ENCODE measurements around the gene SIRPB2.

The SIRPB2 gene

DNA sequence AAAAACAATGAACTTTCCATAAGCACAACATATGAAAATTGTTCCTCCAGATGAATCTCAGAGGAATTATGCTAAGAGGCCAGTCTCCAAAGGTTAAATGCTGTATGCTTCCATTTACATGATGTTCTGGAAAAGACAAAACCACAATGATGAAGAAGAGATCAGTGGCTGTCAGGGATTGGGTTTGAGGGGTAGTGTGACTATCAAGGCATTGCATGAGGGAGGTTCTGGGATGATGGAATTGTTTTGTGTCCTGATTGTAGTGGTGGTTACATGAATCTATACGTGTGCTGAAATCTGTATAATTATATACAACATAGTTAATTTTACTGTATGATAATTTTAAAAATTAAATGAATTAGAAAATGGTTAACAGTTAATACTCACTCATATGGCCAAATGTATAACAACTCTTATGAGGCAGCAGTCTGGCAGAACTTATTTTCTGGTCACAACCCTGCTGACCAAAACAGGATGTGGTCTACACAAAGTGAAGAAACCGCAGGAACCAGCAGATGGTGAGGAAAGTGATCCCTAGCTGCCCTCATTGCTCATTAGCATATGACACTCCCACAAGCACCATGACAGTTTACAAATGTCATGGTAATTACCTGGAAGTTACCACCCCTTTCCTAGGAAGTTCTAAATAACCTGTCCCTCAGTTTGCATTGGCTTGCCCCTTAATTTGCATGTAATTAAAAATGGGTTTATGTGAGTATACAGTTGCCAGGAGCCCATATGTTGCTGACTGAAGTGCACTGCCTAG lies 56.5 kb downstream of the SIRPB2 start:
- Histone ChIP-seq H3F3A (ENCODE audit: insufficient read depth) (no peaks in the 10 kb centered on the region), H3K36me3 (ENCODE audit: low read length) (no peaks in the 10 kb centered on the region), H3K9me2 (replicated peaks; ENCODE audit: insufficient read depth, low read length) (no peaks in the 10 kb centered on the region), H3K9me3 (ENCODE audit: insufficient read depth, low read length) (no peaks in the 10 kb centered on the region), H2AFZ (ENCODE audit: low read depth, low read length, severe bottlenecking) (no peak overlapping the region), H3K4me3 (ENCODE audit: insufficient read depth, low read length, poor library complexity, severe bottlenecking) (no peak overlapping the region), H3K27me3 (ENCODE audit: low read length) (no peaks in the 10 kb centered on the region), H4K20me1 (ENCODE audit: low read depth, low read length) (no peaks in the 10 kb centered on the region), H3K9ac (ENCODE audit: low read length) (no peak overlapping the region), H3K79me2 (ENCODE audit: insufficient read depth, low read length) (no peaks in the 10 kb centered on the region), H3K4me2 (ENCODE audit: low read depth, low read length, poor library complexity, severe bottlenecking) (peak overlapping the region; percentile 33), H3K27ac (ENCODE audit: low read depth, low read length) (no peak overlapping the region)
- no peak for TF ChIP-seq EZH2phosphoT487 (conservative IDR thresholded peaks at IDR 0.05; ENCODE audit: low read length)
- TF ChIP-seq, protein P1, sequence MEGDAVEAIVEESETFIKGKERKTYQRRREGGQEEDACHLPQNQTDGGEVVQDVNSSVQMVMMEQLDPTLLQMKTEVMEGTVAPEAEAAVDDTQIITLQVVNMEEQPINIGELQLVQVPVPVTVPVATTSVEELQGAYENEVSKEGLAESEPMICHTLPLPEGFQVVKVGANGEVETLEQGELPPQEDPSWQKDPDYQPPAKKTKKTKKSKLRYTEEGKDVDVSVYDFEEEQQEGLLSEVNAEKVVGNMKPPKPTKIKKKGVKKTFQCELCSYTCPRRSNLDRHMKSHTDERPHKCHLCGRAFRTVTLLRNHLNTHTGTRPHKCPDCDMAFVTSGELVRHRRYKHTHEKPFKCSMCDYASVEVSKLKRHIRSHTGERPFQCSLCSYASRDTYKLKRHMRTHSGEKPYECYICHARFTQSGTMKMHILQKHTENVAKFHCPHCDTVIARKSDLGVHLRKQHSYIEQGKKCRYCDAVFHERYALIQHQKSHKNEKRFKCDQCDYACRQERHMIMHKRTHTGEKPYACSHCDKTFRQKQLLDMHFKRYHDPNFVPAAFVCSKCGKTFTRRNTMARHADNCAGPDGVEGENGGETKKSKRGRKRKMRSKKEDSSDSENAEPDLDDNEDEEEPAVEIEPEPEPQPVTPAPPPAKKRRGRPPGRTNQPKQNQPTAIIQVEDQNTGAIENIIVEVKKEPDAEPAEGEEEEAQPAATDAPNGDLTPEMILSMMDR (IDR thresholded peaks at IDR 0.05; ENCODE audit: insufficient read depth, low read length, poor library complexity, severe bottlenecking): no peak

DNA sequence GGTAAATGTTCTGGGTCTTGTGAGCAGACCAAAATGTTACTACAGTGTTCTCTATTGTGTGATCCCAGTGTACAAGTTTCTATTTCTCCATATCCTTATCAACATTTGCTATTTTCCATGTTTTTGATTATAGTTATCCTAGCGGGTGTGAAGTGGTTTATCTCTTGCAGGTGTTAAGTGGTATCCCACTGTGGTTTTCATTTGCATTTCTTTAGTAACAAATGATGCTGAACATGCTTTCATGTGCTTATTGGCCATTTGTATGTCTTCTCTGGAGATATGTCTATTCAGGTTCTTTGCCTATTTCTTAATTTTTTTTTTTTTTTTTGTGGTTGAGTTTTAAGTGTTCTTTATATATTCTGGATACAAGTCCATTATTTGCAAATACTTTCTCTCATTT lies 60.1 kb downstream of the SIRPB2 start:
- no peak overlapping the region for H3K27ac ChIP-seq (ENCODE audit: low read depth, low read length)
- H3K27me3 ChIP-seq (ENCODE audit: low read length): no peaks in the 10 kb centered on the region
- no peak overlapping the region for H3K4me2 ChIP-seq (ENCODE audit: low read depth, low read length, poor library complexity, severe bottlenecking)
- H3K9ac ChIP-seq (ENCODE audit: low read length): no peak overlapping the region
- H3K9me3 ChIP-seq (ENCODE audit: insufficient read depth, low read length): no peaks in the 10 kb centered on the region
- H3K9me2 ChIP-seq (replicated peaks; ENCODE audit: insufficient read depth, low read length): no peaks in the 10 kb centered on the region
- no peaks in the 10 kb centered on the region for H3K36me3 ChIP-seq (ENCODE audit: low read length)
- H4K20me1 ChIP-seq (ENCODE audit: low read depth, low read length): no peaks in the 10 kb centered on the region
- TF ChIP-seq, protein P1 (IDR thresholded peaks at IDR 0.05; ENCODE audit: insufficient read depth, low read length, poor library complexity, severe bottlenecking): no peak
- TF ChIP-seq EZH2phosphoT487 (conservative IDR thresholded peaks at IDR 0.05; ENCODE audit: low read length): no peak
- H3K4me3 ChIP-seq (ENCODE audit: insufficient read depth, low read length, poor library complexity, severe bottlenecking): no peak overlapping the region
- no peaks in the 10 kb centered on the region for H3K79me2 ChIP-seq (ENCODE audit: insufficient read depth, low read length)
- no peaks in the 10 kb centered on the region for H3F3A ChIP-seq (ENCODE audit: insufficient read depth)
- no peak overlapping the region for H2AFZ ChIP-seq (ENCODE audit: low read depth, low read length, severe bottlenecking)

DNA sequence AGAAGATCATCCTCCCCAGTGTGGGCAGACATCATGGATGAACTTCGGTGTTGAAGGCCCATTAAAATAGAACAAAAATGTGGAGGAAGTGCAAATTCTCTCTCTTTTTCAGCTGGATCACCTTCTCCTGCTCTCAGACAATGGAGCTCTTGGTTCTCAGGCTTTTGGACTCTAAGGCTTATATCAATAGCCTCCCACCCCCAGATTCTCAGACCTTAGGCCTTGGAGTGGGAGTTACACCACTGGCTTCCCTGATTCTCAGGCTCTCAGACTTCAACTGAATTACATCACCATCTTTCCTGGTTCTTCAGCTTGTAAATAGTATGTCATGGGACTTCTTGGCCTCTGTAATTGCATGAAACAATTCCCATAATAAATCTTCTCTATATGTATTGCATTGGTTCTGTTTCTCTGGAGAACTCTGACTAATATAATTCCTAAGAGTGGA lies 61.2 kb downstream of the SIRPB2 start:
- no peak overlapping the region for H3K4me3 ChIP-seq (ENCODE audit: insufficient read depth, low read length, poor library complexity, severe bottlenecking)
- no peaks in the 10 kb centered on the region for H3K27me3 ChIP-seq (ENCODE audit: low read length)
- no peaks in the 10 kb centered on the region for H3K36me3 ChIP-seq (ENCODE audit: low read length)

DNA sequence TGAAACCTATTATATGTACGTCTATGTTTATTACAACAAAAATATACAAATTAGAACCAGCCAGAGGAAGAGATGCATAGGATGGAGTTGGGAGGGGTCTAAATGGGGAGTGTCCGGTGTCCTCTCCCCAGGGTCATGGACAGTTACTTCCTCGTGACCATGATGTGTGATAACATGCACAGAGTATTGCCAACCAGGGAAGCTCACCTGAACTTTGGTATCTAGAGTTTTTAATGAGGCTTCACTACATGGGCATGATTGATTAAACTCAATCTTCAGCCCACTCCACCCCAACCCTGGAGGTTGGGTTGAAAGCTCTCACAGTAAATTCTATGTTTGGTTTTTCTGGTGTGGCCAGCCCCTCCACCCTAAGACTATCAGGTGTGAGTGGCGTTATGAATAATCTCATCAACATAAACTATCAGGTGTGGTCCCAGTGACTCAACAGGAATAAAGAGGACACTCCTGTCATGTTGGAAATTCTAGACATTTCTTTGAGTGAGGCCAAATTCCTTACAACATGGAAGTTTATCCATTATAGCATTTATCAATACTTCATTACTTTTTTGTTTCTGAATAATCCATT lies 62.0 kb downstream of the SIRPB2 start:
- Histone ChIP-seq H3K4me2 (ENCODE audit: low read depth, low read length, poor library complexity, severe bottlenecking) (no peak overlapping the region), H3K4me3 (ENCODE audit: insufficient read depth, low read length, poor library complexity, severe bottlenecking) (no peak overlapping the region), H3K36me3 (ENCODE audit: low read length) (no peaks in the 10 kb centered on the region), H3F3A (ENCODE audit: insufficient read depth) (no peaks in the 10 kb centered on the region), H3K9me3 (ENCODE audit: insufficient read depth, low read length) (no peaks in the 10 kb centered on the region), H3K79me2 (ENCODE audit: insufficient read depth, low read length) (no peaks in the 10 kb centered on the region), H3K9me2 (replicated peaks; ENCODE audit: insufficient read depth, low read length) (no peaks in the 10 kb centered on the region), H3K27me3 (ENCODE audit: low read length) (no peaks in the 10 kb centered on the region), H4K20me1 (ENCODE audit: low read depth, low read length) (no peaks in the 10 kb centered on the region), H3K9ac (ENCODE audit: low read length) (no peak overlapping the region), H3K27ac (ENCODE audit: low read depth, low read length) (no peak overlapping the region), H2AFZ (ENCODE audit: low read depth, low read length, severe bottlenecking) (no peak overlapping the region)
- no peak for TF ChIP-seq EZH2phosphoT487 (conservative IDR thresholded peaks at IDR 0.05; ENCODE audit: low read length)
- TF ChIP-seq, protein P1 (IDR thresholded peaks at IDR 0.05; ENCODE audit: insufficient read depth, low read length, poor library complexity, severe bottlenecking): no peak

More for the DNA sequence above, 61.2 kb downstream of the SIRPB2 start:
- Histone ChIP-seq H3K9me3 (ENCODE audit: insufficient read depth, low read length) (no peaks in the 10 kb centered on the region), H3K79me2 (ENCODE audit: insufficient read depth, low read length) (no peaks in the 10 kb centered on the region), H3K9ac (ENCODE audit: low read length) (no peak overlapping the region), H3K4me2 (ENCODE audit: low read depth, low read length, poor library complexity, severe bottlenecking) (no peak overlapping the region), H3F3A (ENCODE audit: insufficient read depth) (no peaks in the 10 kb centered on the region), H3K27ac (ENCODE audit: low read depth, low read length) (no peak overlapping the region), H2AFZ (ENCODE audit: low read depth, low read length, severe bottlenecking) (no peak overlapping the region), H3K9me2 (replicated peaks; ENCODE audit: insufficient read depth, low read length) (no peaks in the 10 kb centered on the region), H4K20me1 (ENCODE audit: low read depth, low read length) (no peaks in the 10 kb centered on the region)
- TF ChIP-seq EZH2phosphoT487 (conservative IDR thresholded peaks at IDR 0.05; ENCODE audit: low read length): no peak
